AG04450 (cell line): ENCODE measurements around the gene YIF1A. TPM values are rescaled to one million over a fixed set of nuclear protein-coding genes. Genes with fewer than 3 reads are reported as not detected.
"Not testable (repeated sequence)": the region's sequence is repeated elsewhere in the genome, so short reads cannot be mapped to it uniquely, and the experiment has no call there.

Experiments used
- CTCF ChIA-PET: fragments of 300-600, 350-600 bp; formaldehyde crosslinking; extraction: SDS; loops from one replicate; lab custom pipeline; 2022; ENCODE audit warnings: antibody characterized with exemption, inconsistent platforms; lab: Charles Lee
- POLR2A ChIA-PET: fragments of 350-600 bp; formaldehyde crosslinking; extraction: SDS; loops from one replicate; lab custom pipeline; 2021; ENCODE audit warnings: antibody characterized with exemption, inconsistent platforms; lab: Yijun Ruan, JAX
- DNase-seq: peaks from one replicate; pipeline ENCODE4 v3.0.0-alpha.2; 2011; ENCODE audit warnings: low read depth, low spot score
- H3K27ac ChIP-seq: one replicate; pipeline ENCODE4 v1.5.1; 2012; ENCODE audit warnings: low read depth, low read length, control low read depth
- H3K27me3 ChIP-seq: one replicate; pipeline ENCODE4 v1.6.0; 2012; ENCODE audit warnings: low read length; ENCODE audit not compliant: control insufficient read depth, insufficient read depth
- H3K4me3 ChIP-seq: 2 replicates; pipeline ENCODE4 v1.5.1; 2011; ENCODE audit warnings: mild to moderate bottlenecking, low read depth, low read length, control low read depth
- H3K9me3 ChIP-seq: 2 replicates; pipeline ENCODE4 v1.5.1; 2012; ENCODE audit warnings: low read length; ENCODE audit not compliant: control insufficient read depth, insufficient read depth
- polyA plus RNA-seq: library from polyadenylated mRNA; depleted of rRNA; stranded (reverse); fragments of >200 nt; gene quantifications from 2 replicates; pipeline ENCODE4 v1.2.3, GENCODE V29; 2011
- TF ChIP-seq, protein P1 (sequence below): IDR thresholded peaks from 2 replicates; pipeline ENCODE4 v1.5.1; 2011; ENCODE audit warnings: low read depth, low read length, control low read depth, inconsistent platforms

The YIF1A gene
- polyA plus RNA-seq, 1 experiment, result 126 TPM

DNA sequence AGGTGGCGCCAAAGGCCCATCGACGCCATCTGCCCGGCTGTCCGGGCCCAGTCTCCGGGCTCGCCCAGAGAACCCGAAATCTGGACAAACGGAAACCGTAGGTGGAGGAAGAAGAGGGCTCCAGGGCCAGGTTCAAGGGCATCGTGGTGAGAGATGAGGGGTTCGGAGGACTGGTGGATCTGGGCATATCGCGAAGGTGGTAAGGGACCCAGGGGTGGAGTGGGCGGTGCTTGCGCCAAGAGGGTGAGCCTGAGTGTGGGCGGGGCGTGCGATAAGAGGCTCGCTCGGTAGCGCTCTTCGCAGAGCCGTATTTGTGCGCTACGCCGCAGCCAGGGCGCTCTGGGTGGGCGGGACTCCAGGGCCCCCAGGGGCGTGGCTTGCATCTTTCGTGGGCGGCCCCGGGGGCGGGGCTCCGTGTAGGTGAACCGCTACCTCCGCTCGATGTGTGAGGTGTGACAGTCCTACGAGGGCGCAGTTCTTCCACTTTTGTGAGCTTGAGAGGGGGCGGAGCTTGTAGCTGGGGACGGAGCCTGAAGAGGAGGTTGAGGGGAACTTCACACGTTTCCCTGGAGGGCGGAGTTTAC, 23.1 kb upstream of the YIF1A start:
- peaks cover 7% of the 10 kb centered on the region for H3K27me3 ChIP-seq
- TF ChIP-seq, protein P1, sequence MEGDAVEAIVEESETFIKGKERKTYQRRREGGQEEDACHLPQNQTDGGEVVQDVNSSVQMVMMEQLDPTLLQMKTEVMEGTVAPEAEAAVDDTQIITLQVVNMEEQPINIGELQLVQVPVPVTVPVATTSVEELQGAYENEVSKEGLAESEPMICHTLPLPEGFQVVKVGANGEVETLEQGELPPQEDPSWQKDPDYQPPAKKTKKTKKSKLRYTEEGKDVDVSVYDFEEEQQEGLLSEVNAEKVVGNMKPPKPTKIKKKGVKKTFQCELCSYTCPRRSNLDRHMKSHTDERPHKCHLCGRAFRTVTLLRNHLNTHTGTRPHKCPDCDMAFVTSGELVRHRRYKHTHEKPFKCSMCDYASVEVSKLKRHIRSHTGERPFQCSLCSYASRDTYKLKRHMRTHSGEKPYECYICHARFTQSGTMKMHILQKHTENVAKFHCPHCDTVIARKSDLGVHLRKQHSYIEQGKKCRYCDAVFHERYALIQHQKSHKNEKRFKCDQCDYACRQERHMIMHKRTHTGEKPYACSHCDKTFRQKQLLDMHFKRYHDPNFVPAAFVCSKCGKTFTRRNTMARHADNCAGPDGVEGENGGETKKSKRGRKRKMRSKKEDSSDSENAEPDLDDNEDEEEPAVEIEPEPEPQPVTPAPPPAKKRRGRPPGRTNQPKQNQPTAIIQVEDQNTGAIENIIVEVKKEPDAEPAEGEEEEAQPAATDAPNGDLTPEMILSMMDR, result peak; percentile 94
- POLR2A ChIA-PET, result interaction anchor here (0.7 to 3.1 kb wide), 18 partner anchors 10 to 422 kb away, joined by 3 to 99 read pairs (median 6); partner anchors contain the start of genes BRMS1, CCDC85B, DPP3 and FOSL1
- CTCF ChIA-PET, result interaction anchor here (0.6 to 3.9 kb wide), 30 partner anchors 10 to 106 kb away, joined by 3 to 98 read pairs (median 5); partner anchors contain the start of genes BRMS1, RAB1B, RIN1 and YIF1A
- peaks cover 8% of the 10 kb centered on the region; the same call in 1 of the 2 replicates for H3K9me3 ChIP-seq
- peak overlapping the region; percentile 74 for H3K4me3 ChIP-seq
- peak overlapping the region; percentile 89 for H3K27ac ChIP-seq
- peak; percentile 84 for DNase-seq

DNA sequence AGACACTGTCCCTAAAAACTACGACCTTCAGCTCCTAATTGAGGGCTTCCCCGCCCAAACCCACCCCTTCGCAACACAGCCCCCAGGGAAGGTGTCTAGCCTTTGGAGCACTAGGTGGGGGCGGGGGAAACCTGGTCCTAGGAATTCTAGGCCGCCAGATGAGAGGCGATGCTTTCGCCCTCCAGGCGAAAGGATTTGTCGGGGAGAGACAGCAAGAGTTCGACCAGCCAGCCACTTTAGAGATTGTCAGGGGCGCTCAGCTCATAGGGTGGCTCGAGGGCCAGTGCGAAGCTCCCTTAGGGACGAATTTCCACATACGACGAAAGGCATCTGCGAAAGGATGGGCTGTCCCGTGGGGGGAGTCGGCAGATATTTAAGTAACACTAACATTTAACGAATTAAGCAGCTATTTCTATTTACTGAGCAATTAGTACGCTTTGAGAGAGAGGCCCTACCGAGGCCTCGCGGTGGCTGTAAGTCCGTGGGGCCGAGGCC, 22.6 kb upstream of the YIF1A start:
- peak overlapping the region; percentile 74 for H3K4me3 ChIP-seq
- ChIA-PET POLR2A (interaction anchor here (0.7 to 3.1 kb wide), 8 partner anchors 9 to 169 kb away, joined by 3 to 99 read pairs (median 13); partner anchors contain the start of genes DPP3 and RIN1), CTCF (interaction anchor here (0.6 to 3.9 kb wide), 26 partner anchors 10 to 127 kb away, joined by 3 to 98 read pairs (median 5); partner anchors contain the start of genes BRMS1, MRPL11, RAB1B and RIN1)
- peaks cover 8% of the 10 kb centered on the region; the same call in 1 of the 2 replicates for H3K9me3 ChIP-seq
- no peak for DNase-seq
- H3K27me3 ChIP-seq, result peaks cover 7% of the 10 kb centered on the region
- H3K27ac ChIP-seq, result peak overlapping the region; percentile 89
- TF ChIP-seq, protein P1, result no peak

DNA sequence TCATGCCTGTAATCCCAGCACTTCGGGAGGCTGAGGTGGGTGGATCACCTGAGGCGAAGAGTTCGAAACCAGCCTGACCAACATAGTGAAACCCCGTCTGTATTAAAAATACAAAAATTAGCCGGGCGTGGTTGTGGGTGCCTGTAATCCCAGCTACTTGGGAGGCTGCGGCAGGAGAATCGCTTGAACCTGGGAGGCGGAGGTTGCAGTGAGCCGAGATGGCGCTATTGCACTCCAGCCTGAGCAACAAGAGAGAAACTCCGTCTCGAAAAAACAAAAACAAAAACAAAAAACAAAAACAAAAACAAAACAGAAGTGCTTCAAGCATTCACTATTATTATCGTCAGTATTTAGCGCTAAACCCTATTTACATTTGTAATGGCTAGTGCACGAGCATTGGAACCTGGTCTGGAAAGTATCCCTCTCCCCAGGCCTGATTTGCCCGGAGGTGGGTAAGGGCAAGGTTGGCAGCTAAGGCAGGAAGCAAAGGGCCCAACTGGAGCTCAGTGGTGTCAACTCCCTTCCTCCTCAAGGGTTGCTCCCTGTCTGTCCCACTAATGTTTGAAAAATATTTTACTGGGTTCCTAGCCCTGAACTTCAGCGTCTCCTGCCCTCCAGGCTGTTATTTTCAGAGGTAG, 22.0 kb upstream of the YIF1A start:
- ChIA-PET CTCF (interaction anchor here (0.6 to 3.9 kb wide), 25 partner anchors 9 to 128 kb away, joined by 3 to 98 read pairs (median 5); partner anchors contain the start of genes BRMS1, MRPL11, RAB1B and RIN1), POLR2A (interaction anchor here (0.7 to 3.1 kb wide), 5 partner anchors 16 to 169 kb away, joined by 3 to 99 read pairs (median 18); partner anchors contain the start of genes DPP3 and RIN1)
- not testable (repeated sequence) for H3K27ac ChIP-seq, H3K9me3 ChIP-seq, H3K27me3 ChIP-seq, H3K4me3 ChIP-seq, DNase-seq

DNA sequence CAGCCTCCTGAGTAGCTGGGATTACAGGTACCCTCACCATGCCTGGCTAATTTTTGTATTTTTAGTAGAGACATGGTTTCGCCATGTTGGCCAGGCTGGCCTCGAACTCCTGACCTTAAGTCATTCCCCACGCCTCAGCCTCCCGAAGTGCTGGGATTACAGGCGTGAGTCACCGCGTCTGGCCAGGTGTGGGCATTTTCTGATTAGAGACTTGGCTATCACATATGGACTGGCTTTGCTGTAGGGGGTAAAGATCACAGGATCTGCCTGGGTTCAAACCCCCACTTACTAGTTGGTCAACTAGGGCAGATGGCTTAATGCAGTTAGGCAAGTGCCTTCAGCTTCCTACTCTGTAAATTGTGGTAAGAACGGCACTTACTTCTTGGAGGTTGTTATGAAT, 21.4 kb upstream of the YIF1A start:
- CTCF ChIA-PET, result interaction anchor here (1.1 kb wide), 1 partner anchor 19 kb away, joined by 5 read pairs; no protein-coding TSS in a partner anchor
- POLR2A ChIA-PET, result interaction anchor here (1.3 to 2.0 kb wide), 2 partner anchors 21 to 26 kb away, joined by 6 to 14 read pairs; partner anchors contain the start of genes RIN1 and YIF1A
- Histone ChIP-seq H3K27me3 (peaks cover 7% of the 10 kb centered on the region), H3K27ac (no peak overlapping the region), H3K4me3 (no peak overlapping the region), H3K9me3 (peaks cover 4% of the 10 kb centered on the region; the same call in 1 of the 2 replicates)
- TF ChIP-seq, protein P1, result no peak
- no peak for DNase-seq

DNA sequence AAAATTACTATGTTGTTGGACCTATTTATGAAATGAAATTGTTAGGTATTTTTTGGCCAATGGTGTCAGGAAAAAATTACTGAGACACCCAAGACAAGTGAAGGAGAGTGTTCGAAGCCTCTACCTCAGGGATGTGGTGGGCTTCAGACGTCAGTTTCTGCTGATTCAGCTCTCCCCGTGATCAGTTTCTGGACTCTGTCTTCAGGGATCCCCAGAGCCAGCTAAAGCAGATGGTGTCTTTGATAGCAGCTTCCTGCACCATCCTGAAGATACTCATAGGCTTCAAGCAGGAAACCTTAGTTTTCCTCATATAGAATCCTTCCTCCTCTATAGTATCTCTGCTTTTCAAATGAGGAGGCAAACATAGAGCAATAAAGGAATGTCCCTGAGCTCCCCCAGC, 20.5 kb upstream of the YIF1A start:
- POLR2A ChIA-PET, result interaction anchor here (1.3 to 2.0 kb wide), 2 partner anchors 20 to 26 kb away, joined by 6 to 14 read pairs; partner anchors contain the start of genes RIN1 and YIF1A
- H3K27ac ChIP-seq, result no peak overlapping the region

More for the DNA sequence above, 20.5 kb upstream of the YIF1A start:
- TF ChIP-seq, protein P1, result no peak
- Histone ChIP-seq H3K27me3 (peaks cover 7% of the 10 kb centered on the region), H3K4me3 (no peak overlapping the region), H3K9me3 (peaks cover under 1% of the 10 kb centered on the region; the same call in 1 of the 2 replicates)
- no peak for DNase-seq
- CTCF ChIA-PET, result interaction anchor here (0.6 to 1.4 kb wide), 3 partner anchors 19 to 80 kb away, joined by 4 to 5 read pairs (median 4); no protein-coding TSS in a partner anchor
